ENCODE data around the gene P2RX1. TPM values are rescaled to one million over a fixed set of nuclear protein-coding genes. Genes with fewer than 3 reads are reported as not detected.
A peak's percentile ranks its signal among the peaks of the same experiment; 100 is the strongest.

P2RX1 gene
- total and polyA plus RNA-seq, 2 experiments from 2014 or later = 0.31 to 2.2 TPM

- ATAC-seq (no peak), DNase-seq (ENCODE audit: low spot score) (no peak)
- Histone ChIP-seq H3K4me3 (no peak overlapping the region), H3K27ac (ENCODE audit: low read depth) (no peak overlapping the region), H4K20me1 (replicated peaks; ENCODE audit: insufficient read depth) (no peaks in the 10 kb centered on the region; the same call in 1 of the 2 replicates), H3K4me1 (ENCODE audit: insufficient read depth) (no peaks in the 10 kb centered on the region), H3K36me3 (ENCODE audit: insufficient read depth) (0 out of 2 replicates have a peak, but pooled peaks cover 3% of the 10 kb centered on the region), H3K4me2 (no peak overlapping the region), H2AFZ (no peak overlapping the region), H3K27me3 (ENCODE audit: insufficient read depth) (no peaks in the 10 kb centered on the region), H3F3A (replicated peaks; ENCODE audit: low read depth) (no peaks in the 10 kb centered on the region), H3K9me2 (ENCODE audit: insufficient read depth) (no peaks in the 10 kb centered on the region), H3K79me2 (replicated peaks; ENCODE audit: insufficient read depth) (no peaks in the 10 kb centered on the region)
- peaks cover 18% of the 10 kb centered on the region for H3K36me3 Mint-ChIP-seq (ENCODE audit: low read depth)
- no peak for TF ChIP-seq ZNF331 (CRISPR knock-in tag; IDR thresholded peaks at IDR 0.05; ENCODE audit: low read depth)
- TF ChIP-seq NANOG (IDR thresholded peaks at IDR 0.05; ENCODE audit: borderline replicate concordance) = no peak
- no peak for TF ChIP-seq ZNF462 (CRISPR knock-in tag; IDR thresholded peaks at IDR 0.05)
- TF ChIP-seq REST (IDR thresholded peaks at IDR 0.05; ENCODE audit: unreplicated experiment) = no peak
- peaks cover 10% of the 10 kb centered on the region for H3K27me3 Mint-ChIP-seq (ENCODE audit: insufficient read depth, low read depth, poor library complexity)
- no peak overlapping the region for H3K4me3 Mint-ChIP-seq
- H3K27ac Mint-ChIP-seq = peak overlapping the region; percentile 73; the same call in 1 of the 2 replicates
- no peaks in the 10 kb centered on the region for H3K9me3 Mint-ChIP-seq
- no peaks in the 10 kb centered on the region; the same call in 2 of the 3 replicates for H3K4me1 Mint-ChIP-seq
Observed at GRCh38 chr17:3879186-3879585, 37.1 kb downstream of the P2RX1 start.
